ENCODE data around the gene TPM1.
A peak's percentile ranks its signal among the peaks of the same experiment; 100 is the strongest.
"Not testable (repeated sequence)": the region's sequence is repeated elsewhere in the genome, so short reads cannot be mapped to it uniquely, and the experiment has no call there.

The TPM1 gene

GRCh38 chr15:63041974-63042876 lies at the start of gene TPM1:
Gene TPM1, plus strand, starts transcription at chr15:63042747. Its CDS starts 83 bp downstream, at chr15:63042830.
- peak; percentile 65 for DNase-seq

- DNase-seq, result no peak
Observed at GRCh38 chr15:62993066-62993465, 49.5 kb upstream of the TPM1 start.

- not testable (repeated sequence) for DNase-seq
Observed at GRCh38 chr15:62993632-62994031, 48.9 kb upstream of the TPM1 start.

GRCh38 chr15:62994439-62994838 lies 48.1 kb upstream of the TPM1 start:
- no peak for DNase-seq

- no peak for DNase-seq
Observed at GRCh38 chr15:62994975-62995681, 47.4 kb upstream of the TPM1 start.

- no peak for DNase-seq
Observed at GRCh38 chr15:62997441-62997840, 45.1 kb upstream of the TPM1 start.

- no peak for DNase-seq
Observed at GRCh38 chr15:62998262-62998890, 44.2 kb upstream of the TPM1 start.

GRCh38 chr15:62999178-62999577 lies 43.4 kb upstream of the TPM1 start:
- DNase-seq, result no peak

GRCh38 chr15:62999923-63000561 lies 42.5 kb upstream of the TPM1 start:
- no peak for DNase-seq

- no peak for DNase-seq
Observed at GRCh38 chr15:63000706-63001105, 41.8 kb upstream of the TPM1 start.

GRCh38 chr15:63004211-63004610 lies 38.3 kb upstream of the TPM1 start:
- no peak for DNase-seq

- DNase-seq, result no peak
Observed at GRCh38 chr15:63006032-63006878, 36.3 kb upstream of the TPM1 start.

GRCh38 chr15:63008333-63009049 lies 34.1 kb upstream of the TPM1 start:
- no peak for DNase-seq

GRCh38 chr15:63010386-63010785 lies 32.2 kb upstream of the TPM1 start:
- DNase-seq, result no peak

- DNase-seq, result no peak
Observed at GRCh38 chr15:63010920-63011693, 31.4 kb upstream of the TPM1 start.

GRCh38 chr15:63012444-63012843 lies 30.1 kb upstream of the TPM1 start:
- DNase-seq, result no peak

GRCh38 chr15:63013052-63013808 lies 29.3 kb upstream of the TPM1 start:
- no peak for DNase-seq

- DNase-seq, result no peak
Observed at GRCh38 chr15:63014578-63014977, 28.0 kb upstream of the TPM1 start.

- DNase-seq, result no peak
Observed at GRCh38 chr15:63015618-63016017, 26.9 kb upstream of the TPM1 start.

- no peak for DNase-seq
Observed at GRCh38 chr15:63016234-63016633, 26.3 kb upstream of the TPM1 start.

All from NCI-H1105 (cell line).